GM19351 (cell line): ENCODE data around the gene GLG1.
"Not testable (repeated sequence)": the region's sequence is repeated elsewhere in the genome, so short reads cannot be mapped to it uniquely, and the experiment has no call there.

Source experiments
- ATAC-seq: cut with Tn5 transposase; IDR thresholded peaks from one replicate; pipeline ENCODE4 v1.9.1; 2021; ENCODE audit warnings: mild to moderate bottlenecking, moderate library complexity; ENCODE audit not compliant: unreplicated experiment

The GLG1 gene

GRCh38 chr16:74450967-74451760, 155.8 kb downstream of the GLG1 start:
- no peak for ATAC-seq

GRCh38 chr16:74450236-74450635, 156.7 kb downstream of the GLG1 start:
- ATAC-seq, result no peak

DNA sequence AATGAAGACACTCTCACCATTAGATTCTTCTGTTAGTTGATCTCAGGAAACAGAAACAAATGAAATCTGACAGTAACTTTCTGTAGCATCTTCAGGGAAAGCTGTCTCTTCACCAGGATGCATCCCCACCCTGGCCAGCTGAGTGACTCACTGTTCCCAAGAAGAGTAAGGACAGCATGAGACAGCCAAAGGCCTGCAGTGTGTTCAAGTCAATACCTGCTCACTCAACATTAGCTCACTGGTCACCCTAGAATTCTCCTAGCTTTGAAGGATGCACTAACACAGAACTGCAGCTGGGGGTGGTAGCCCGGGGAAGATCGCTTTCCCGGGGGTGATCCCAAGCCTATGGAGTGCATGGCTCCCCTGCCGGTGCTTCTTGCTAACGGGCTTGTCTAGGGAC, 157.4 kb downstream of the GLG1 start:
- no peak for ATAC-seq

DNA sequence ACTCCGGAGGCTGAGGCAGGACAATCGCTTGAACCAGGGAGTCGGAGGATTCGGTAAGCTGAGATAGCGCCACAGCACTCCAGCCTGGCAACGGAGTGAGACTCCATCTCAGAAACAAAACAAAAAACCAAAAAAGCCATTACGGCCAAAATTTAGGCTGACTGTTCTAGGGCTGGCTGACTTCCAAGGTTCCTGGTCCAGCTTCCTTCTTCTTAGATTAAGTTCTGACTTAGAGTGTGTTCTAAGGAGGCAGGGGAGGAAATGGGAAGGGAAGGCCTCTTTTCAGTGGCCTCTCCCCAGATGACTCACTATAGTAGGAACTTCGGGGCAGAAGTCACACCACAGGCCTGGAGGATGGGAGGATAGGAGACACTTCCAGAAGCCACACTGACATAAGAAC, 157.9 kb downstream of the GLG1 start:
- ATAC-seq, result no peak

DNA sequence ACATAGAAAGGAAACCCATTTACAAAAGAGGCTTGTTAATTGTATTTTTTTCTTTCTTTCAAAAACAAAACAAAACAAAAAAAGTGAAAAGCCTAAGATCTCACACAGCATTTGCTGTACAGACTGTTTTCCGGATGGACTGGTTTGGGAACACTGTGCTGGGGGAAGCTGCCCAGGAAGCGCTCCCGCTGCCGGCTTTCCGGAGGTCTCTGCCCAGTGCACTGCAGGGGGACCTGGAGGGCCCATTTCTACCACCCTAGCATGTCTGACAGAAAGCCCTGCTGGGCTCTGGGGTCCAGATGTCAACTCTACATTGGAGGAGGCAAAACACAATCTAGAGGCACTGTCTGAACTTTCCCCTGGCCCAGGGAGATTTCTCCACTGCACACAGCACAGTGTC, 159.3 kb downstream of the GLG1 start:
- no peak for ATAC-seq

GRCh38 chr16:74446866-74447265, 160.0 kb downstream of the GLG1 start:
- ATAC-seq, result no peak

GRCh38 chr16:74443624-74444346, 163.1 kb downstream of the GLG1 start:
- not testable (repeated sequence) for ATAC-seq

DNA sequence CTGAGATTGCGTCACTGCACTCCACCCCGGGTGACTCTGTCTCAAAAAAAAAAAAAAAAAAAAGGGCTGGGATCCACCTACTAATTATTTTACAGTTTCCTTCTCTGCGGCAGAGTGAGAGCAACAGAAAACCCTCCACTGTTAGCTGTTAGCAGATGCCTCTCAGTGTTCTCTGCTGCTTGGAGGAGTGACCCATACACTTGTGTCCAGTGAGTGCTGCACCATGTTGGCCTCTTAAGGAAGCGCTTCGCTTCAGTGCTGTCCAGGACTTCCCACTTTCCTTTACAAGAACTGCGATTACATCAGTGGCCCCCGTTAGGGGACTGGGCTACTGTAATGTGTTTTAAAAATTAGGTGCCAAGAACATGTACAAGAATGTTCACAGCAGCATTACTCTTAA, 167.2 kb downstream of the GLG1 start:
- ATAC-seq, result no peak

DNA sequence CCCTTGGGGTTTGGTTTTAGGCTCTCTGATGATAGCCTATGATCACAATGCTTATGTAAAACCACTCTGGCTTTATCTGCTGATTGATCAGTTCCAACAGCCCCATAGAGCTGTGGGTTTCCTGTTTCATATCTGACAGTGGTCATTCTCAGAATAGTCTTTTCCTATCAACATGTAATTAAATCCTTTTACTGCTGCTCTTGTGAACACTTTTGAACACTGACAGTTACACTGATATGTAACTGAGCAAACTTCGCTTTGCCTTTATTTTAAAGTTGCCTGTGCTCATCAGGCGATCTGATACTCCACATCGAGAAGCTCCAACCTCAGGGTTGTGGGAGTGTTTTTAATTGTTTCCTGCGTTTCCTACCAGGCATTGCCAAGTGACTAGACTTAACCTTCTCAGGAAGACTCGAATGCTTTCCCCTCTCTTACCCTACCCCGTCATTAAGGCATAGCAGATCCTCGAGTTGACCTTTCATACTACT, 168.4 kb downstream of the GLG1 start:
- no peak for ATAC-seq

GRCh38 chr16:74431516-74431915, 175.4 kb downstream of the GLG1 start:
- ATAC-seq, result no peak

DNA sequence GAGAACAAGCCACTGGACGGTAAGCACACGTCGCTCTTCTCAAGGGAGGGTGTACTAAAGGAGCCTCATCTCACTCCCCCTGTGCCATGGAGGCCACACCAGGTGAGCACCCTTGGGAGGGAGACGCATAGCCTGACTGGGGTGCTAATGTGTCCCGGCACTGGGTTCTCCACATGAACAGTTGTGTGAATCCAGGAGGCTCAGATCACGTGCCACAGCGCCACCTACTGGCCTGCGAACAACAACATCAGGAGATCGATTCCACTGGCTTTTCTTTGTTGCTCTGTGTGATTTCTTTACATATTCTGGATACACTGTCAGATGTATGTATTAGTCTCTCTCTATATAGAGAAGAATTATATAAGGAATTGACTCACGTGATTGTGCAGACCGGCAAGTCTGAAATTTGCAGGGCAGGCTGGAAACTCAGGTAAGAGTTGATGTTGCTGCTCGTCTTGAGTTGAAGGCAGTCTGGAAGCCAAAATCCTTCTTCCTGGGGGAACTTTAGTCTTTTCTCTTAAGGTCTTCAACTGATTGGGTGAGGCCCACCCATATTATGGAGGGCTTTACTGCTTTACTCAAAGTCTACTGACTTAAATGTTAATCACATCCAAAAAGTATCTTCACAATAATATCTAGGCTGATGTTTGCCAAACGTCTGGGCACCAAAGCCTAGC, 176.7 kb downstream of the GLG1 start:
- ATAC-seq, result peak; percentile 82

DNA sequence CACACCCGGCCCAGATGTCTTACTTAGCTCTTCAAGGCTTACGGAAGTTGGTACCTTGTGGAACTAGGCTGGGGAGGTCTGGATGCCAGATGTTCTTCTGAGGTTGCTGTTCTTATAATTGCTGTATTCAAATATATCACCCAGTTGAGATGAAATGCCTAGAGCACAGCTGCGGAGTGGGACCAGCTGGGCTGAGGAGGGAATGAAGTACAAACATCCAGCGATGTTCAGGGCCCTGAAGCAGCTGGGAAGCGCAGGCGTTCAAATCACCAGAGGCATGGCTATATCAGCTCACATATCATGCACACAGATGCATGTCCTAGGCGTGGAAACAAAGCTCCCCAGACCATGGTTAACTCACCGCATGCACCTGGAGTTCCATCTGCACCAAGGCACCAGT, 178.4 kb downstream of the GLG1 start:
- ATAC-seq, result not testable (repeated sequence)

DNA sequence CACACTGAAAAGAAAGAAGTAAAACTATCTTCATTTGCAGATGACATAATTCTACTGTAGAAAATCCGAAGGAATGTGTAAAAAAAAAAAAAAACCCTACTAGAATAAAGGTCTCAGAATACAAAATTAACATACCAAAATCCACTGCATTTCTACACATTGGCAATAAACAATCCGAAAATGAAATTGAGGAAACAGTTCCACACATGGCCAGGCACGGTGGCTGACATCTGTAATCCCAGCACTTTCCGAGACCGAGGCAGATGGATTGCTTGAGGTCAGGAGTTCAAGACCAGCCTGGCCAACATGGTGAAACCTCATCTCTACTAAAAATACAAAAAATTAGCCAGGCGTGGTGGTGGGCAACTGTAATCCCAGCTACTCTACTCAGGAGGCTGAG, 181.2 kb downstream of the GLG1 start:
- ATAC-seq, result not testable (repeated sequence)

DNA sequence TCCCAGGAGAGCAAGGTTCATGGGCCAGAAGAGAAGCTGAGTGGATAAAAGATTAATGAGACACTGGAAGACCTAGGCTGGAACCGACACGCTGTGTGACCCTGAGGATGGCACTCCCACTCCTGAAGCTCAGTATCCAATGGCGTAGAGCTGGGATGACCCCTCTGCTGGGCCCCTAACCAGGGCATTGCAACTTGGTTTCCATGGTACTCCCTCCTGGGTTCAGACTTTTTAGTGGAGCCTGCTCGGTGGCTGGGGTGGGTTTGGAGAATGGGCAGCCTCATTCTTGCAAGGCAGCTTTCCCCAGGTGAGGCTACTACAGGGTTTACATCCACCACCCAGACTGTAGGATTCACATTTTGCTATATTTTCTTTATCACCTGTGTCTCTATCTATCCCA, 183.2 kb downstream of the GLG1 start:
- not testable (repeated sequence) for ATAC-seq

DNA sequence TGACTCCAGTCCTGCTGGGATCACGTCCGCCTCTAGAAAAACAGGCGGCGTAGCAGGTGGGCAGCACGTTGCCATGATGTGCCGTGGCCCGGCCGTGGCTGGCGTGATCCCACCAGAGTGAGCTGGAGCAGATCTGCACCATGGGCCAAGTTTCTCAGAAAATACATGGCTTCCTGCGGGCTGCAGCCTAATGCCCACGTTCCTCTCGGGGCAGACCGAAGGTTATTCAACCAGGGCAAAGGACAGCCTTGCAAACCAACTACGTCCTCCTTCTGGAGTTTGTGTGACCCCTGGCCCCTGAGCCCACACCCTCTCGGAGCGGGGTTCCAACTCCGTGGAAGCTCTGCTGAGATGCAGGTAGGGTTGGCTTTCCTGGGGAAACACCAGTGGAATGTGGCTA, 184.8 kb downstream of the GLG1 start:
- ATAC-seq, result not testable (repeated sequence)

GRCh38 chr16:74421482-74421785, 185.5 kb downstream of the GLG1 start:
- not testable (repeated sequence) for ATAC-seq

GRCh38 chr16:74420612-74421481, 186.1 kb downstream of the GLG1 start, which contains the start of gene CLEC18B:
CLEC18B (minus strand) TSS chr16:74421478; CDS start chr16:74421270, 208 bp downstream.
- ATAC-seq, result not testable (repeated sequence)

- ATAC-seq, result not testable (repeated sequence)
These were observed 187.1 kb downstream of the GLG1 start for GRCh38 chr16:74419811-74420210.

DNA sequence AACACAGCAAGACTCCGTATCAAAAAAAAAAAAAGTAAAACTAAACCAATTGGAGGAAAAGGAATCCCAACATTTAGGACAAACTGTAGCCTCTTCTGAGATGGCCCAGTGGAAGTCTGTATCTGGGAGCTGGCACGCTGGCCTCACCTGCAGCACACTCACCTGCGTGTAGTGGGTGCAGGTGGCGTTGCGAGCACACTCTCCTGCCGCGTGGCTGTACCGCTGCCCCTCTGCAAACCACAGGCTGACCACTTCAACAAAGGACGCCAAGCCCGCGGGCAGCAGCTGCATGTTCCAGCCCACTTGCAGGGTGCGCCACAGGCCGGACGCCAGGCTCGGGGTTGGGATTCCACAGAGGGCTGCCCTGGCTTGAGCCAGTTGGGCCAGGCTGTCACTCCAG, 189.0 kb downstream of the GLG1 start:
- ATAC-seq, result not testable (repeated sequence)

DNA sequence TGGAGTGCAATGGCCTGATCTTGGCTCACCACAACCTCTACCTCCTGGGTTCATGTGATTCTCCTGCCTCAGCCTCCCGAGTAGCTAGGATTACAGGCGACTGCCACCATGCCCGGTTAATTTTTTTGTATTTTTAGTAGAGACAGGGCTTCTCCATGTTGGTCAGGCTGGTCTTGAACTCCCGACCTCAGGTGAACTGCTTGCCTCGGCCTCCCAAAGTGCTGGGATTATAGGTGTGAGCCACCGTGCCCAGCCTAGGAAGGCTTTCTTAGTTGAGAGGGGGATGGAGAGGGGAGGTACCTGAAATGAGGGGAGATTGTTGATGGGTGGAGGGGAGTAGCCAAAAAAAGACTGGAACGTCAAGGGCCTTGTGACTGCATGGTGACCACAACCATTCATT, 193.0 kb downstream of the GLG1 start:
- not testable (repeated sequence) for ATAC-seq

GRCh38 chr16:74413485-74413884, 193.4 kb downstream of the GLG1 start:
- ATAC-seq, result not testable (repeated sequence)
